Measurements from ENCODE around the gene FHOD1. TPM values are rescaled to one million over a fixed set of nuclear protein-coding genes. Genes with fewer than 3 reads are reported as not detected.

FHOD1 gene
- total and polyA plus RNA-seq, 8 donors, result 68.4 to 300 (median 186) TPM

- ATAC-seq (no peak), DNase-seq (no peak)
- Histone ChIP-seq H3K4me1 (no peaks in the 10 kb centered on the region), H3K4me3 (no peak overlapping the region), H3K27ac (no peak overlapping the region), H3K36me3 (no peaks in the 10 kb centered on the region), H3K9me3 (no peaks in the 10 kb centered on the region), H3K27me3 (peaks cover 0 to 5% of the 10 kb centered on the region in 2 donors)
- intact Hi-C loops (cut with DNase I), result no loop called here
- TF ChIP-seq, protein P1, sequence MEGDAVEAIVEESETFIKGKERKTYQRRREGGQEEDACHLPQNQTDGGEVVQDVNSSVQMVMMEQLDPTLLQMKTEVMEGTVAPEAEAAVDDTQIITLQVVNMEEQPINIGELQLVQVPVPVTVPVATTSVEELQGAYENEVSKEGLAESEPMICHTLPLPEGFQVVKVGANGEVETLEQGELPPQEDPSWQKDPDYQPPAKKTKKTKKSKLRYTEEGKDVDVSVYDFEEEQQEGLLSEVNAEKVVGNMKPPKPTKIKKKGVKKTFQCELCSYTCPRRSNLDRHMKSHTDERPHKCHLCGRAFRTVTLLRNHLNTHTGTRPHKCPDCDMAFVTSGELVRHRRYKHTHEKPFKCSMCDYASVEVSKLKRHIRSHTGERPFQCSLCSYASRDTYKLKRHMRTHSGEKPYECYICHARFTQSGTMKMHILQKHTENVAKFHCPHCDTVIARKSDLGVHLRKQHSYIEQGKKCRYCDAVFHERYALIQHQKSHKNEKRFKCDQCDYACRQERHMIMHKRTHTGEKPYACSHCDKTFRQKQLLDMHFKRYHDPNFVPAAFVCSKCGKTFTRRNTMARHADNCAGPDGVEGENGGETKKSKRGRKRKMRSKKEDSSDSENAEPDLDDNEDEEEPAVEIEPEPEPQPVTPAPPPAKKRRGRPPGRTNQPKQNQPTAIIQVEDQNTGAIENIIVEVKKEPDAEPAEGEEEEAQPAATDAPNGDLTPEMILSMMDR (IDR thresholded peaks at IDR 0.05), result no peak
These were observed 8.4 kb upstream of the FHOD1 start for GRCh38 chr16:67255553-67256221.

GRCh38 chr16:67254801-67255552, 7.7 kb upstream of the FHOD1 start:
- Histone ChIP-seq H3K36me3 (no peaks in the 10 kb centered on the region), H3K9me3 (no peaks in the 10 kb centered on the region), H3K27ac (no peak overlapping the region), H3K4me3 (no peak overlapping the region), H3K4me1 (no peaks in the 10 kb centered on the region), H3K27me3 (peaks cover 0 to 12% of the 10 kb centered on the region in 2 donors)
- TF ChIP-seq, protein P1 (IDR thresholded peaks at IDR 0.05), result no peak
- ATAC-seq (no peak), DNase-seq (no peak)
- intact Hi-C loops (cut with DNase I), result no loop called here

DNA sequence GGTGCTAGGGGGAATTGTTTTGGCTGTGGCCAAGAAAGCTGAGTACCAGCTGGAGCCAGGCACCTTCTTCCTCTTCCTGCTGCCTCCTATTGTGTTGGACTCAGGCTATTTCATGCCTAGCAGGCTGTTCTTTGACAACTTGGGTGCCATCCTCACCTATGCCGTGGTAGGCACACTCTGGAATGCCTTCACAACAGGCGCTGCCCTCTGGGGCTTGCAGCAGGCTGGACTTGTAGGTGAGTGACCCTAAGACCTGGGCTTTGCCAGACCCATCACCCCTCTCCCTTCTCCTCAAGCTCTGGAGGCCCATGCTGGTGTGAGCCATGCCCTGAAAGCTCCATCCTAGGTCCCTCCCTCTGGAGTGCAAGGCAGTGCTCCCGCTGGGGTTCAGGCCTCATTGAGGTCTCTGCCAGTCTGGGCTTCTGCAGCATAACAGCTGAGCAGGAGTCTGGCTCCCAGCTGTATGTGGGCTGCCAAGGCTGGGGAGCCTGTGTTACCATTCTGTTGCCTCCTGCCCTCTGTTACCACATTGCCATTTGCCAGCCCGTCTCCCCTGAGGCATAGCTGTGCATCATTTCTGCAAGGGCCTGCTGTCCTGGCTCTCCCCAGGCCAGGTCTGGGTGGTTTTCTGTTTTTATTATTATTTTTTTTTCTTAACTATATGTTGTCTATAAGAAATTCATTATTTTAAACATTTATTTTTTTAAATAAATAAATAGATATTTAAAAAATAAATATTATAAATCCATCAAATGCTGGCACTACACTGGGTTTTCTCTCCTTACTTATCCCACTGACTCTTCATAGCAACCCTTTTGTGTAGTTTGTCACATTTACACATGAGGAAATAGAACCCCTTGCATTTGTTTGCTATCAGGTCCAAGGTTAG, 5.6 kb upstream of the FHOD1 start:
- Histone ChIP-seq H3K4me1 (peaks cover 10 to 16% of the 10 kb centered on the region in 2 donors), H3K4me3 (no peak overlapping the region), H3K27me3 (peaks cover 0 to 33% of the 10 kb centered on the region in 2 donors), H3K27ac (no peak overlapping the region), H3K9me3 (no peaks in the 10 kb centered on the region), H3K36me3 (no peaks in the 10 kb centered on the region)
- TF ChIP-seq, protein P1 (IDR thresholded peaks at IDR 0.05), result no peak
- ATAC-seq, result no peak
- intact Hi-C loops (cut with DNase I), result no loop called here
- DNase-seq, result no peak

- intact Hi-C loops (cut with DNase I), result no loop called here
- DNase-seq (no peak), ATAC-seq (no peak)
- Histone ChIP-seq H3K27me3 (peaks cover 0 to 34% of the 10 kb centered on the region in 2 donors), H3K4me3 (no peak overlapping the region), H3K36me3 (no peaks in the 10 kb centered on the region), H3K4me1 (peaks cover 21 to 32% of the 10 kb centered on the region in 2 donors), H3K9me3 (no peaks in the 10 kb centered on the region), H3K27ac (no peak overlapping the region)
- TF ChIP-seq, protein P1 (IDR thresholded peaks at IDR 0.05), result no peak
These were observed 2.7 kb upstream of the FHOD1 start for GRCh38 chr16:67250045-67250327.

All from left lung (tissue), 10 donors.